HEK293 (cell line): ENCODE data around the gene KRT80.

Experiments
- CTCF ChIP-seq: fragments of 450-650 bp; formaldehyde crosslinking; IDR thresholded peaks from 2 replicates; pipeline ENCODE4 v1.5.1; 2016; ENCODE audit warnings: missing biosample characterization, missing genetic modification characterization
- INSM2 ChIP-seq: fragments of 450-650 bp; formaldehyde crosslinking; IDR thresholded peaks from 2 replicates; pipeline ENCODE4 v1.5.1; 2016; ENCODE audit warnings: missing biosample characterization, missing genetic modification characterization
- KLF17 ChIP-seq: fragments of 450-650 bp; formaldehyde crosslinking; IDR thresholded peaks from 2 replicates; pipeline ENCODE4 v1.5.1; 2016; ENCODE audit warnings: missing biosample characterization, missing genetic modification characterization
- KLF9 ChIP-seq: fragments of 450-650 bp; formaldehyde crosslinking; IDR thresholded peaks from 2 replicates; pipeline ENCODE4 v1.5.1; 2016; ENCODE audit warnings: missing biosample characterization, missing genetic modification characterization, low read depth
- OSR2 ChIP-seq: fragments of 450-650 bp; formaldehyde crosslinking; IDR thresholded peaks from 2 replicates; pipeline ENCODE4 v1.5.1; 2016; ENCODE audit warnings: missing biosample characterization, missing genetic modification characterization
- PATZ1 ChIP-seq: fragments of 450-650 bp; formaldehyde crosslinking; IDR thresholded peaks from 2 replicates; pipeline ENCODE4 v1.5.1; 2016; ENCODE audit warnings: missing biosample characterization, missing genetic modification characterization
- SP7 ChIP-seq: fragments of 450-650 bp; formaldehyde crosslinking; IDR thresholded peaks from 2 replicates; pipeline ENCODE4 v1.5.1; 2016; ENCODE audit warnings: missing biosample characterization, missing genetic modification characterization
- ZFHX2 ChIP-seq: fragments of 450-650 bp; formaldehyde crosslinking; conservative IDR thresholded peaks from 2 replicates; pipeline ENCODE4 v1.5.1; 2016; ENCODE audit warnings: missing biosample characterization, missing genetic modification characterization
- ZFP41 ChIP-seq: fragments of 450-650 bp; formaldehyde crosslinking; IDR thresholded peaks from 2 replicates; pipeline ENCODE4 v1.5.1; 2016; ENCODE audit warnings: missing biosample characterization, missing genetic modification characterization, borderline replicate concordance
- ZNF18 ChIP-seq: fragments of 450-650 bp; formaldehyde crosslinking; IDR thresholded peaks from 2 replicates; pipeline ENCODE4 v1.5.1; 2016; ENCODE audit warnings: missing biosample characterization, missing genetic modification characterization
- ZNF239 ChIP-seq: fragments of 450-650 bp; formaldehyde crosslinking; IDR thresholded peaks from 2 replicates; pipeline ENCODE4 v1.5.1; 2016; ENCODE audit warnings: missing biosample characterization, missing genetic modification characterization
- ZNF280D ChIP-seq: fragments of 450-650 bp; formaldehyde crosslinking; IDR thresholded peaks from 2 replicates; pipeline ENCODE4 v1.5.1; 2016; ENCODE audit warnings: missing biosample characterization, missing genetic modification characterization
- ZNF510 ChIP-seq: fragments of 450-650 bp; formaldehyde crosslinking; IDR thresholded peaks from 2 replicates; pipeline ENCODE4 v1.5.1; 2018; ENCODE audit warnings: mild to moderate bottlenecking, missing genetic modification characterization, missing biosample characterization; ENCODE audit not compliant: insufficient replicate concordance
- ZNF514 ChIP-seq: fragments of 450-650 bp; formaldehyde crosslinking; IDR thresholded peaks from 2 replicates; pipeline ENCODE4 v1.5.1; 2016; ENCODE audit warnings: missing biosample characterization, missing genetic modification characterization
- ZNF529 ChIP-seq: fragments of 450-650 bp; formaldehyde crosslinking; IDR thresholded peaks from 2 replicates; pipeline ENCODE4 v1.5.1; 2017; ENCODE audit warnings: missing genetic modification characterization, missing biosample characterization; ENCODE audit not compliant: insufficient replicate concordance
- ZNF555 ChIP-seq: fragments of 450-650 bp; formaldehyde crosslinking; conservative IDR thresholded peaks from 2 replicates; pipeline ENCODE4 v1.5.1; 2017; ENCODE audit warnings: missing biosample characterization, mild to moderate bottlenecking, missing genetic modification characterization, inconsistent platforms
- ZNF580 ChIP-seq: fragments of 450-650 bp; formaldehyde crosslinking; IDR thresholded peaks from 2 replicates; pipeline ENCODE4 v1.5.1; 2016; ENCODE audit warnings: missing biosample characterization, missing genetic modification characterization
- ZNF585B ChIP-seq: fragments of 450-650 bp; formaldehyde crosslinking; IDR thresholded peaks from 2 replicates; pipeline ENCODE4 v1.5.1; 2016; ENCODE audit warnings: missing biosample characterization, missing genetic modification characterization
- ZNF629 ChIP-seq: fragments of 450-650 bp; formaldehyde crosslinking; IDR thresholded peaks from 2 replicates; pipeline ENCODE4 v1.5.1; 2017; ENCODE audit warnings: missing biosample characterization, missing genetic modification characterization
- ZNF654 ChIP-seq: fragments of 450-650 bp; formaldehyde crosslinking; IDR thresholded peaks from 2 replicates; pipeline ENCODE4 v1.5.1; 2016; ENCODE audit warnings: low read depth, missing biosample characterization, missing genetic modification characterization
- ZNF677 ChIP-seq: fragments of 450-650 bp; IDR thresholded peaks from 2 replicates; pipeline ENCODE4 v1.5.0; 2018; ENCODE audit warnings: missing biosample characterization, mild to moderate bottlenecking, missing genetic modification characterization, moderate library complexity
- ZNF76 ChIP-seq: fragments of 450-650 bp; formaldehyde crosslinking; IDR thresholded peaks from 2 replicates; pipeline ENCODE4; 2016; ENCODE audit warnings: low read depth, missing biosample characterization, missing genetic modification characterization, borderline replicate concordance
- ZNF785 ChIP-seq: fragments of 450-650 bp; formaldehyde crosslinking; IDR thresholded peaks from 2 replicates; pipeline ENCODE4 v1.5.1; 2016; ENCODE audit warnings: missing biosample characterization, missing genetic modification characterization
- ZNF837 ChIP-seq: fragments of 450-650 bp; formaldehyde crosslinking; IDR thresholded peaks from 2 replicates; pipeline ENCODE4 v1.5.1; 2016; ENCODE audit warnings: missing biosample characterization, missing genetic modification characterization

KRT80 gene

GRCh38 chr12:52151837-52152783, 39.7 kb downstream of the KRT80 start (continued):
- TF ChIP-seq PATZ1 (tag by site-specific recombination) (no peak), INSM2 (tag by site-specific recombination) (no peak), ZFP41 (no peak), ZNF280D (tag by site-specific recombination) (no peak), OSR2 (tag by site-specific recombination) (no peak), ZNF677 (tag by site-specific recombination) (no peak), ZNF514 (tag by site-specific recombination) (no peak), SP7 (0 out of 2 replicates have a peak, but pooled peaks have one; percentile 24), CTCF (tag by site-specific recombination) (peak; percentile 39; the same call in 1 of the 2 replicates), ZNF580 (tag by site-specific recombination) (no peak), ZNF585B (tag by site-specific recombination) (no peak), ZNF239 (tag by site-specific recombination) (no peak), ZNF555 (no peak), ZNF837 (tag by site-specific recombination) (no peak), ZNF785 (0 out of 2 replicates have a peak, but pooled peaks have one; percentile 51), KLF9 (tag by site-specific recombination) (no peak), ZNF654 (tag by site-specific recombination) (peak; percentile 24), ZNF529 (tag by site-specific recombination) (no peak), ZNF18 (tag by site-specific recombination) (no peak), ZNF510 (tag by site-specific recombination) (no peak), ZFHX2 (tag by site-specific recombination) (peak; percentile 71), KLF17 (tag by site-specific recombination) (no peak), ZNF76 (tag by site-specific recombination) (no peak), ZNF629 (tag by site-specific recombination) (no peak)
